ENCODE measurements around the gene MRPL11. TPM values are rescaled to one million over a fixed set of nuclear protein-coding genes. Genes with fewer than 3 reads are reported as not detected.

Gene MRPL11
- total and polyA plus RNA-seq, 3 donors from 2014 or later: 21.2 to 50.0 (median 23.7) TPM

GRCh38 chr11:66467756-66468155 is 29.1 kb upstream of the MRPL11 start:
- DNase-seq: peak; percentile 28
- no peak overlapping the region for H3K27ac ChIP-seq

GRCh38 chr11:66467034-66467659 is 28.5 kb upstream of the MRPL11 start:
- peak; percentile 21 for DNase-seq
- Histone ChIP-seq H3K4me1 (peaks cover 10% of the 10 kb centered on the region), H3K27me3 (no peaks in the 10 kb centered on the region), H3K27ac (peak overlapping the region in 1 of 2 donors; percentile 78), H3K4me3 (peak overlapping the region; percentile 63 to 75), H3K36me3 (ENCODE audit: low read depth, missing control alignments) (no peaks in the 10 kb centered on the region), H3K9me3 (no peaks in the 10 kb centered on the region)
- WGBS, 2 donors: 1 to 5% methylated on average over 11 to 58 of the region's 72 CpGs
- no peak for TF ChIP-seq POLR2A (IDR thresholded peaks at IDR 0.05)
- peak in 1 of 3 experiments; percentile 15 for TF ChIP-seq CTCF (IDR thresholded peaks at IDR 0.05)
- intact Hi-C loops (cut with DNase I; ENCODE audit: low total_unique reads): no loop called here

More at GRCh38 chr11:66467756-66468155, 29.1 kb upstream of the MRPL11 start:
- no peaks in the 10 kb centered on the region for H3K9me3 ChIP-seq
- H3K4me1 ChIP-seq: peaks cover 10% of the 10 kb centered on the region
- intact Hi-C loops (cut with DNase I; ENCODE audit: low total_unique reads): no loop called here
- TF ChIP-seq POLR2A (IDR thresholded peaks at IDR 0.05) (no peak), CTCF (IDR thresholded peaks at IDR 0.05) (no peak)
- 35 to 37% methylated on average over 5 to 6 of the region's 6 CpGs for WGBS, 2 donors
- no peaks in the 10 kb centered on the region for H3K36me3 ChIP-seq (ENCODE audit: low read depth, missing control alignments)
- peak overlapping the region; percentile 63 to 75 for H3K4me3 ChIP-seq
- no peaks in the 10 kb centered on the region for H3K27me3 ChIP-seq

- H3K4me3 ChIP-seq: peak within 1 kb of the TSS; percentile 65 to 75
- H3K27ac ChIP-seq: peak within 1 kb of the TSS; percentile 56 to 78
- H3K9me3 ChIP-seq: no peaks in the 10 kb centered on the region
- H3K36me3 ChIP-seq (ENCODE audit: low read depth, missing control alignments): no peaks in the 10 kb centered on the region
- peak; percentile 93 for DNase-seq
- peaks cover 10% of the 10 kb centered on the region for H3K4me1 ChIP-seq
- no peak for TF ChIP-seq POLR2A (IDR thresholded peaks at IDR 0.05)
- TF ChIP-seq CTCF (IDR thresholded peaks at IDR 0.05): no peak
- H3K27me3 ChIP-seq: no peaks in the 10 kb centered on the region
- intact Hi-C loops (cut with DNase I; ENCODE audit: low total_unique reads): no loop called here
- 1% methylated on average over 21 to 43 of the region's 63 CpGs for WGBS, 2 donors
These were observed 27.8 kb upstream of the MRPL11 start, which contains the start of gene PELI3 for GRCh38 chr11:66466225-66467033. Gene PELI3, plus strand, starts transcription at chr11:66466905. Its CDS starts 1,224 bp downstream, at chr11:66468129.

GRCh38 chr11:66465373-66466224 is 27.0 kb upstream of the MRPL11 start:
- intact Hi-C loops (cut with DNase I; ENCODE audit: low total_unique reads): no loop called here
- Histone ChIP-seq H3K4me3 (peak overlapping the region; percentile 65 to 75), H3K4me1 (peaks cover 10% of the 10 kb centered on the region), H3K27ac (peak overlapping the region in 1 of 2 donors; percentile 78), H3K27me3 (no peaks in the 10 kb centered on the region), H3K36me3 (ENCODE audit: low read depth, missing control alignments) (no peaks in the 10 kb centered on the region), H3K9me3 (no peaks in the 10 kb centered on the region)
- TF ChIP-seq POLR2A (IDR thresholded peaks at IDR 0.05): no peak
- TF ChIP-seq CTCF (IDR thresholded peaks at IDR 0.05): no peak
- no peak for DNase-seq
- WGBS, 2 donors: 34 to 42% methylated on average over 19 of the region's 19 CpGs
